Right renal pelvis (tissue), 4 donors: Measurements from ENCODE around the gene PRRX1. TPM values are rescaled to one million over a fixed set of nuclear protein-coding genes. Genes with fewer than 3 reads are reported as not detected.

ENCODE experiments used
- DNase-seq, 4 donors: peaks; one replicate each; pipeline ENCODE4 v3.0.0-alpha.2; 2013; ENCODE audit warnings: low read depth in 4 of 4, low spot score in 3 of 4, missing footprints in 1 of 4
- polyA plus RNA-seq, 4 donors: library from polyadenylated mRNA; unstranded; fragments of 120-200 nt; gene quantifications; one replicate each; pipeline ENCODE4 v1.2.1, GENCODE V29; 2013; ENCODE audit not compliant: insufficient read length in 4 of 4

PRRX1 gene
- polyA plus RNA-seq, 4 donors, result 1.6 to 11.0 (median 3.4) TPM

DNA sequence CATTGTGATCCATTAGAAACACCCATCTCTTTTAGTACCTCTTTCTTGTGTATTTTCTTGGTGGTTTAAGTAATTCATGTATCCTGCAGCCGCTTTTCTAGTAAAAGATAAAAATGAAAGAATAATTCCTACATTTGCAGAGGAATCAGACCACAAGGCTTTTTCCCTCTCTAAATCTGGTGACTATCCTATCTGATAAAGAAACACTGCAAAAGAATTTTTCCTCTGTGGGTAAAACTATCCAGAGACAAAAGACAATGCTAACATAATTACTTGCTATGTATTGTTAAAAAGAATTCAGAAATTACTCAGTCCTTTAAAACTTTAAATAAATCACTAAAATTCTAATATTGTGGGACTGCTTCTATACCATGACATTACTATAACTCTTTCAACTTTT lies 51.0 kb downstream of the PRRX1 start:
- no peak for DNase-seq

DNA sequence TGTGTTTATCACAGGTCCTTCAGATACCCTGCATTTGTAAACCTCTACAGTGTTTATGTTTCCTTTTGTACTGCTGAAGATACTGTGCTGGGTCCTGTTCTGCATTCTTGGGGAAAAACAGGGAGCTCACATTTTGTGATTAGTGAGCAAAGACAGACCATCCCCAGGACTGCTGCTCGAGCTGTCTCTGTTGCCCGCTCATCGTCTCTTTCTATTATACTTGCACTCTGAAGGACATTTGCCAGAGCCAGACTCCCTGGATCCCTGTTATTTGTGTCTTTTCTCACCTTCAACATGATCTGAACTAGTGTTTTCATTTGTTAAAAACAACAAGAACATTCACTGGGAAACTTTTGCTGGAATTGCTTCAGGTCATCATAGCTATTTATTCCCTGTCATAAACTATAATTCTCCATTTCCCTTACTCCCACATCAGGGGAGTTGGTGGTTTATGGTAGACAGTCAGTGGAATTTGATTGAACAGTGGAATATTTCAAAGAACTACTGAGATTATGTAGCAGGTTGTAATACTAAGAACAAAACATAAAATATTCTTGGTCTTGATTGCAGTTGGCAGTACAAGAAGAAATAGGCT lies 53.0 kb downstream of the PRRX1 start:
- no peak for DNase-seq

DNA sequence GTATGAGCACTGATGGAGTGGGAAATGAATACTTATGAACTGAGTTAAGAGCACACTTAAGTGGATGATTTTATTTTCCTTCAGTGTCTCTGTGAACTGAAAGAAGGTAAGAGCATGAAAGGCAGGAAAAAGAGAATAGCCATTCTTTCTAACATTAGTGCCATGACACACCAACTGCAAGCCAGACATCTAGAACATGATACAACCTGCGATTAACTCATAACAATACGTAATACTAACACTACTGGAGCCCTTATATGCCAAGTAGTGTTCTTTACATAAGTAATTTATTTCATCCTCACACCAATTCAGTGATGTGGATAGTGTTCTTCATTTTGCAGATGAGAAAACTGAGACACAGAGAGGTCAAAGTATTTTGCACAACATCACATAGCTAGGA lies 56.7 kb downstream of the PRRX1 start:
- DNase-seq, result no peak

DNA sequence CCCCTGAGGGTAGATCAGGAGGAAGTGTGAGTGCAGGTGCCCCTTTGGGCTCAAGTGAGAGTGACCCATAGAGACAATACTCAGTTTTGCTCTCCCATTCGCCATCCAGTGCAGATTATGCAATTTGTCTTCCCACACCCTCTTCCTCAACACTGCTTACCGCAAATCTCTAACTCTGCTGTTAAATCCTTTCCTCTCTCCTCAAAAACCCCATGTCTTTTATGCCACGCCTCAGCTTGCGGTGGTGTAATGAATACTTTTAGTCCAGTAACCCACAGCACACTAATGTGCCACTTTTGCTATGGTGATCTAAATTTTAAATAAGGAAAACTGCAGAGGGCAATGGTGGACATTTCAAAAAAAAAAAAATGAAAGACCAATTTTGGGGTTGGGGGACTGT lies 57.7 kb downstream of the PRRX1 start:
- DNase-seq, result no peak

DNA sequence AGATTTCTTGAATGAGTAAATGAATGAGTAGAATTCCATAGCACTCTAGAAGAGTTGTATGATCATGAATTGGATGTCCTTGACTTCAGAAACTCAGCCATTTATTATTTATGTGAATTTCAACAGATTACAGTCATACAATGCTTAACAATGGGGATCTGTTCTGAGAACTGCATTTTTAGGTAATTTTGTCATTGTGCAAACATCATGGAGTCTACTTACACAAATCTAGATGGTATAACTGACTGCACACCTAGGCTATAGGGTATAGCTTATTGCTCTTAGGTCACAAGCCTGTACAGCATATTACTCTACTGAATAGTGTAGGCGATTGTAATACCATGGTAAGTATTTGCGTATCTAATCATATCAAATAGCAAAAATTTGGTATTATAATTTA lies 59.6 kb downstream of the PRRX1 start:
- DNase-seq, result no peak

DNA sequence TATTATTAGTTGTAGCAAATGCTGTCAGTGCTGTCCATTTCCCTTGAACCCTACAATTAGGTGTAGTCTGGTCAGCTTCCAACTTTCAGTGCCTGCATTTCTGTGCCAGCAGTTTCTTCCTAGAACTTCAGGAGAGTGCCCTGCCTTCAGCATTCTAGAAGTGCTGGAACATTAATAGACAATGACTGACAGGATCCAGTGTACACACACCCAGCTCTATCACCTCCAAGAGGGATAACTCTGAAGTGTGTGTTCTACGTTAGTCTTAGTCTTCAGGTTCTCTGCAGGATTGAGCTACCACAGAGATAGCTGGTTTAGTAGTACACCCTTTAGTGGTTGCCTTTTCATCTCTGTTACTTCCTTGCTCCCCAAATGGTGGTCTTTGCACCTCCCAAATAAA lies 61.4 kb downstream of the PRRX1 start:
- no peak for DNase-seq

DNA sequence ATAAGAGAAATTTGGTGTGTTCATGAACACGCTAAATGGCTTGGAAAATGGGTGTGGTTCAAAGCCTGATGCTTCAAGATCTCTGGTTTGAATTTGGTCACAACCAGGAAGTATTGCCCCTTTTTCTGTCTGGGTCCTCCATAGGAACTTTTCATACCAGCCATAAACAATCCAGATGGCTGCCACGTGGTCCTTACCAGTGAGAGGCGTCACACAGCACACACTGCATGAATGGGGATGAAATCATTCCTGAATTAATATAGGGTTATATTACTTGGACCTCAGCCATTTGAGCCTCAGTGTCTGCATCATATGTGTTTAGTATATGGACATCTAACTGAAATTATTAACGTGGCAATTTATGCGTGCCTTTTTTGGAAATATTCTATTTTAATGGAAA lies 64.0 kb downstream of the PRRX1 start:
- DNase-seq, result no peak

DNA sequence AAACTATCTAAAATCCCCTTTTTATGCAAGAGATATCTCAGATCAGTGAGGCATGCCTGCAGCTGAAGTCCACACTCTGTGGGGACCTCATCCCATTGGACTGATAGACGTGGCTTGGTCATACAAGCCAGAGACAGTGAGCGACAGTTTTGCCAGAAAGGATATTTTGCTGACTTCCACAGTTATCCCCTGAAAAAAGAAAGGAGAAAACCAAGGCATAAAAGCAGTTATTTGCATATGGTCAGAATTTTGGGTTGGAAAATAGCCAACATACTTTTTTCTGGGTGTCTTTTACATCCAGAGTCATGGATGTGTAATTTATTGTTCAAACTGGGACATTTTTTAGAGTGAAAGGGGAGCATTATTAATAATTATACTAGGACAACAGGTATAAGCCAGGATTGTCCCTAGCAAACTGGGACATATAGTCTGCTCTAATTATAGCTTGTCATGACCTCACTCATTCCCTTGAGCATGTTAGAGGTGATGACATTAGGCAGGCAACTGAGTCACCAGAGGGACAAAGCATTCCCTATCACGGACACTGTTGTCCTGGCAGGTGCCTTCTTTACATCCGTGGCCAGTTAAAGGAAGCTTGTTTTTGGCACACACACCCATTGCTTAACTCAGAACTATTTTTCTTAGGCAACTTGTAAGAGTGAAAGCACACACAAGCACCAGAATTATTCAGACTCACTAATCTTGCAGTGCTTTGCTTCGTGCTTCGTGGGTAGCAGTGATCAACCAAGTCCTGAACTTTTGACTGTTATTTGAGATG lies 65.5 kb downstream of the PRRX1 start:
- no peak for DNase-seq

DNA sequence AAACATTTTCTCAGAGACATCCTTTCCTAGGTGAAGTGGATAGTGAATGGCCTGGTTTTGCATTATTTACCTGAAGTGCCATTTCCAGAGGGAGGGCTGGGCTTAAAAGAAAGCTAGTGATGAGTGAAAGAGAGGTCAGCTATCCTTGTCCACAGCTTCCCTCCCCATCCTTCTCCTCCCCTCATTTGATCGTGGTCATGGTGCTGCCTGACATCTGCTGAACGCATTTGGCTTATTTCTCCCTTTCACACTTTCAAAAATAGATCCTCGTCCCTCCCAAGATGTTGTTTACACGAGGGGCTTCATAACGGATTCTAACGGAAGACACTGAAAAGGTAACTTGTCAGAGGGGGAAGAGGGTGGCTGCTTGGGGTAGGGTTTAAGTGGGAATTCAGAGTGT lies 66.1 kb downstream of the PRRX1 start:
- no peak for DNase-seq

DNA sequence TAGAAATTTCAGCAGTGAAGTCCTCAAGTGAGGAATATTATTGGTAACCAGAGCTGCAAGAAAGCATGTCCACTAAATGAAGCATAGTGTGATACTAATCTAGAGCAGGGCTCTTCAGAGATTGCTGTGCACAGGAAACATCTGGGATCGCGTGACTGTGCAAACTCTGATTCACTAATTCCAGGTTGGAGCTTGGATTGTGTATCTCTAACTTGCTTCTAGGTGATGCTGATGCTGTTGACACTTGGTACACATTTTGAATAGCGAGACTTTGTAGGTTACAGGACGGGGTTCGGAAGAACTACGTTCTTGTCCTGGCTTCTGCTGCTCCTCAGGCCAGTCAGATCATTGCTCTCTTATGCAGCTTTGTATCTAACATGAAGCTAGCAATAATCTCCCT lies 66.5 kb downstream of the PRRX1 start:
- no peak for DNase-seq

DNA sequence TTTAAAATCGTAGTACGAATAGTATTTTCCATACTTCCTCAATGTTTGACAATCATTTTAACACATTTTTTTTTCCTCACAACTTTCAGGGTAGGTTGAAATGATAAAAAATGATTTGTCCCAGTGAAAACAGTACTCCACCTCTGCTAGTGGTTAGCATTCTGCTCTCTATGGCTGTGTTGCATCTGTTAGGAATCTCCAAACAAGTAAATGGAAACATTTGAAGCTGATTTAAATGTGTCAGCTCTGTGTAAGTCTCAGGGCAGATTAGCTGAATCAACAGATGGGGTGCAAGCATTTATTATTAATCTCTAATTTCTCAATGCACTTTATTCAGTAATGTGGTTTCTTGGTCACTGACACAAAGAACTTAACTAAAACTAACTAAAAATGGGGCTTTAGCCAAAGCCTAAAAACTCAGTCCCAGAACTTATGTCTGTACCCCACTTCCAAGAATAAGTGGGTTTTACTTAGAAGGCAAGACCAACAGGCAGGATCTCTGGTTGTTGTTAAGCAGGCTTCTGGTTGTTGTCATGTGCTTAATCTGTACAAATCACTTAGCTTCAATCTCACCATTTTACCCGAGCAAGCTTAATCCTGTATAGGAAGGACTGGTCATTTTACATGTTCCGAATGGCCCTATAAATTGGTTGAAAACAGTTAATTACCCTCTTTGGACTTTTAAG lies 67.8 kb downstream of the PRRX1 start:
- no peak for DNase-seq

DNA sequence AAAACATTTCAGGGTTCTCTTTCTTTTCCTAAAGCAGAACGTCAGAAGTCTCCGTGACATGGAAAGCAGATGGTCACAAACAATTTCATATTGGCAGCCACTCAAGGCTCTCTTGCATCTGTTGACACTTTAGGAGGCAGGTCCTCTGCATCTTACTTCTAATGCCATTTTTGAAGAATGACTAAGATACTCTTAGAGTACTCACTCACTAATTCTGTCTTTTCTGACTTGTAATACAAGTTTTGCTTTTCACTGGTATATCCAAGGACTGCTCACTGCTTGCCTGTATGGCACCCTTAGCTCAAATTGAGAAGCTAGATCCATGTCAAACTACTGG lies 68.3 kb downstream of the PRRX1 start:
- DNase-seq, result no peak

DNA sequence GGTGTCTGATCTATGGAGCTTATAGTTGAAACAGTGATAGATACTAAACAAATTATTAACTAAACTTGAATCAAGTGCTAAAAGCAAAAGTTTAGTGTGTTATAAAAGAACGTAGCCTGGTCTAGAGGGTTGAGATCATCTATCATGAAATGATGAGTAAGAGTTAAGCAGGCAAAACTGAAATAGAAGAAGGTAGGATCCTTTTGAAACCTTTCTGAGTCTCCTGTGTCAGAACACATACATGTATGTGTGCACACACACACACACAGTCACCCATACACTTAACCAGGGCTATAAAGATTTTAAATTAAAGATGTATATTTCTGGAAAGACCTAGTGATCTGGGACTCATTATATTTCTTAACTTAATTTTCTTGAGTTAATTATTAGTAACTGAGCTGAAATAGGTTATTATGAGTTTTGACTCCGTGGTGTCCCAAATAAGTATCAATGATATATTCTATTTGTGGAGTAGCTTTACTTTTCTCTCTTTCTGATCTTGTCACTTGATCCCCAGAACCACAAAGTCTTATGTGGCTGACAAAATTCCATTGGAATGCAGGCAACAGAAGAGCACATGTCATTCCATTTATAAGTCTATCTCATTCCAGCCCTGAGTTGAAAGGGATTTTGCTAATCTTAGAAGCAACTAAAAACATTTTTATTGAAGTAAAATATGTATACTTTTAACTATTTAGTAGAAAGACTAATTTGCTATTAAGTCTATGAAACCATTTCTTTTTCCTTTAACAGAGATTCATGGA lies 70.7 kb downstream of the PRRX1 start:
- DNase-seq, result no peak

DNA sequence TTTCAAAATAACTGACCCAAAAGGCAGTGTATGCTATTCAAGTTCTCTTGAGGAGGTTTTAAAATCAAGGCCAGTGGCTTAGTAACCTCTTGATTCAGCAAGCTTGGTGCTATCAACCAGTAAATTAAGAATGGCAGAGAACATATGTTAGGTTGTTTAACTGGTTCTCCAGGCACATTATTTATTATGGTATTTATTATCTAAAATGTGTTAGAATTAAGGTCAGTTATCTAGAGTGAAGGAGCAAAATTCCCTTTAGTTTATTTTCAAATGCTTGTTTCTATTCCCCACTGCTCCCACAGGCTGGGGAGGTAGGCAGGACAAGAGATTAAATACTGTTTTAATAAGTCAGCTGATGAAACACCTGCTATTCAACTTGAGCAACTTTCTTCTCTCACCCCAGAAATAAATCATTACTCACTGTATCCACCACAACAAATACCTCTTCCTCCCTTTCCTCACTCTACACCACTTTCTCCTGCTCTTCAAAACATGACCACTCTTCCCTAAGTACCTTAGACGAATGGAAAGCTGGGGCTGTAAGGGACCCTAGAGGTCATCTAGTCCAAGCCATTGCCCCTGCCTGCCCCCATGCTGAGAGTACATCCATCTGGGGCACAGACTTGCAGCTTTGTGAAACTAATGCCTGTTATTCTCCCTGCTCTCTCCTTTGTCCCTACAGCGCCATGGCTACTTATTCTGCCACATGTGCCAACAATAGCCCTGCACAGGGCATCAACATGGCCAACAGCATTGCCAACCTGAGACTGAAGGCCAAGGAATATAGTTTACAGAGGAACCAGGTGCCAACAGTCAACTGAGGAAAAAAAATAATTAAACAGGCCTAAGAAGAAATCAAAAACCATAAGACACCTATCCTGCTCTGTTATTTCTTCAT lies 71.7 kb downstream of the PRRX1 start:
- DNase-seq, result no peak

DNA sequence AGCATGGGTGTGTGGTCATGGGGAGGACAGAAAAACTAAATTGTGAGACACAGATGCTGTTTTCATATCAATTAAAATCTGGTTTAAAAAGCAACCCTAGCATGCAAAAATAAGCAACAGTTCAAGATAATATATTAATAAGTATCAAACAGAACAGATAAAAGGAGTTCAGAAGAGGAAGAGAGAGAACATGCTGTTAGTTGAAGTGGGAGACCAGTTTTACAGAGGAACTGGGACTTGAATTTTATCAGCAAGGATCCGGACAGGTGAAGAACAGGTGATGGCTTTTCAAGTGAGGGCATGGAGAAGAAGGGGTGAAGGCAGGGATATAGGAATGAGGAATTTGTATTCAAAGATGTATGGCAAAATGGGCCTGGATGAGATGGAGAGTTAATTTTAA lies 75.9 kb downstream of the PRRX1 start:
- no peak for DNase-seq

DNA sequence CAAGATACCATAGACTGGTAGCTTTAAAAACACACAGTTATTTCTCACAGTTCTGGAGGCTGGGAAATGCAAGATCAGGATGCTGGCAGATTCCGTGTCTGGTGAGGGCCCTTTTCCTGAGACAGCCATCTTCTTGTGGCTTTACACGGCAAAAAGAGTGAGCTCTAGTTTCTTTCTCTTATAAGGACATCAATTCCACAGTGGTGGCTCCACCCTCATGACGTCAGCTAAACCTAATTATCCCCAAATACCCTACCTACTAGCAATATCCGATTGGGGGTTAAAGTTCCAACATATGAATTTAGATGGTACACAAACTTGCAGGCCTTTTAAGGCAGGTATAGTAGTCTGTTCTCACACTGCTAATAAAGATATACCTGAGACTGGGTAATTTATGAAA lies 77.7 kb downstream of the PRRX1 start:
- no peak for DNase-seq

DNA sequence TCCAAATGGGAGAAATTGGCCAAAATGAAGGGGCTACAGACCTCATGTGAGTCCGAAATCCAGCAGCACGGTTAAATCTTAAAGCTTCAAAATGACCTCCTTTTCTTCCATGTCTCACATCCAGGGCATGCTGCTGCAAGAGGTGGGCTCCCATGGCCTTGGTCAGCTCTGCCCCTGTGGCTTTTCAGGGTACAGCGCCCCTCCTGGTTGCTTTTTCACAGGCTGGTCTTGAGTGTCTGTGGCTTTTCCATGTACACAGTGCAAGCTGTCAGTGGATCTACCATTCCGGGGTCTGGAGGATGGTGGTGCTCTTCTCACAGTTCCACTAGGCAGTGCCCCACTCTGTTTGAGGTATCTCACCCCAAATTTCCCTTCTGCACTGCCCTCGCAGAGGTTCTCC lies 78.7 kb downstream of the PRRX1 start:
- no peak for DNase-seq

DNA sequence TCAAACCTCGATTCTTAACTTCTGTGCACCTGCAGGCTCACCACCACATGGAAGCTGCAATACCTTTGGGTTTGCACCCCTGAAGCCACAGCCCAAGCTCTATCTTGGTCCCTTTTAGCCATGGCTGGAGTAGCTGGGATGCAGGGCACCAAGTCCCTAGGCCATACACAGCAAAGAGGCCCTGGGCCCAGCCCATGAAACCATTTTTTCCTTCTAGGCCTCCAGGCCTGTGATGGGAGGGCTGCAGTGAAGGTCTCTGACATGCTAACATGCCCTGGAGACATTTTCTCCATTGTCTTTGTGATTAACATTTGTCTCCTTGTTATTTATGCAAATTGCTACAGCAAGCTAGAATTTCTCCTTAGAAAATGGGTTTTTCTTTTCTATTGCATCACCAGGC lies 79.2 kb downstream of the PRRX1 start:
- DNase-seq, result no peak

DNA sequence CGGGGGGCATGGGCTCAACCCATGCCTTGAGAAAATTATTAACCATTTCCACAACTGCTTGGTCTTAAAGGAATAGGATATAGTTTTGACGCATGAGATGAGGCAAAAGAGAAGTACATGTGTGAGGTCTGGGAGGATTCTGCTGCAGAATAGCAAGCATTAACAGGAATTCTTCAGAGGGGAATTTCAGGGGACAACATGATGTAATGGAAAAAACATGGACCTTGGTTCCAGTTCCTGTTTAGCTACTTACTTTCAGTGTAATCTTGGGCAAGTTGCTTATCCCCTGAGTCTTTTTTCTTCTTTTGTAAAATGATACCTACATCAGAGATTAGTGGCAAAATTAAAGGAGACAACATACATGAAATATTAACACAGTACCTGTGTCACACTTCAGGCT lies 85.6 kb downstream of the PRRX1 start:
- DNase-seq, result no peak

DNA sequence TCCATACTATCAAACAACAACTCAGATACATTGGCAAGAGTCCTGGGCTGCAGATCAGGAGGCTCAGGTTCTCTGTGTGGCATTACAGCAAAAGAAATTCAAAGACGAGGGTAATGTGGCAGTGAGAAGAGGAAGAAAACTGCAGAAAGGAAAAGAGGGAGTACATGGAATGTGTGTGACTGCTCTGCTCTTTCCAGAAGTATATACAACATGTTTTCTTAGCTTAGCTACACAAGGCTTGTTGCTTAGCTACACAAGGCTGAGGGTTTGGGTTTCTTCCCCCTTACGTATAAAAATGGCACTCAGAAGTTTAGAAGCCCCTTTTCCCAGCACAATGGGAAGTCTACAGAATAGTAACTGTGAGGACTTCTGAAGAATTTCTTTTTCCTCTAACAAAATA lies 86.0 kb downstream of the PRRX1 start:
- DNase-seq, result no peak
